K562 (cell line): ENCODE results near the gene ACTL10. TPM values are rescaled to one million over a fixed set of nuclear protein-coding genes. Genes with fewer than 3 reads are reported as not detected.

Source experiments
- CBX1 ChIP-seq: sonication (generic); IDR thresholded peaks from 2 replicates; pipeline ENCODE4 v1.6.1; 2016; ENCODE audit warnings: antibody characterized with exemption, low read depth, mild to moderate bottlenecking
- CHD4 ChIP-seq: fragments of 200-600 bp; sonication (generic); IDR thresholded peaks from 3 replicates; pipeline ENCODE4 v1.6.1; 2012; ENCODE audit warnings: low read depth, mild to moderate bottlenecking, mixed read lengths, low read length, inconsistent platforms; ENCODE audit not compliant: insufficient read depth, insufficient replicate concordance, poor library complexity, severe bottlenecking
- CXXC5 ChIP-seq: fragments of 250-450 bp; sonication (Bioruptor Pico); IDR thresholded peaks from 2 replicates; pipeline ENCODE4 v1.8.0; 2022; ENCODE audit warnings: inconsistent platforms, mild to moderate bottlenecking, moderate library complexity
- EP300 ChIP-seq: IDR thresholded peaks from 2 replicates; pipeline ENCODE4 v1.6.1; 2012; ENCODE audit warnings: low read length, improper control_type of control experiment
- ETS2 ChIP-seq: IDR thresholded peaks from 2 replicates; pipeline ENCODE4 v1.6.1; 2016; ENCODE audit warnings: borderline replicate concordance, missing genetic modification characterization, mild to moderate bottlenecking, moderate library complexity, missing compliant biosample characterization; ENCODE audit not compliant: poor library complexity, severe bottlenecking
- FOXK1 ChIP-seq: sonication (generic); formaldehyde crosslinking; IDR thresholded peaks from 2 replicates; pipeline ENCODE4 v1.8.0; 2022; ENCODE audit warnings: missing genetic modification reagents, mild to moderate bottlenecking, borderline replicate concordance
- GATAD2A ChIP-seq: fragments of 450-650 bp; IDR thresholded peaks from 2 replicates; pipeline ENCODE4 v1.6.1; 2017
- MEF2D ChIP-seq: conservative IDR thresholded peaks from 2 replicates; pipeline ENCODE4 v1.6.1; 2016; ENCODE audit warnings: low read depth, missing genetic modification characterization, missing compliant biosample characterization
- NBN ChIP-seq: fragments of 450-650 bp; IDR thresholded peaks from 2 replicates; pipeline ENCODE4 v1.6.1; 2016; ENCODE audit warnings: low read depth, mild to moderate bottlenecking
- NFIC ChIP-seq: fragments of 450-650 bp; IDR thresholded peaks from 2 replicates; pipeline ENCODE4 v1.6.1; 2017; ENCODE audit warnings: mild to moderate bottlenecking, inconsistent platforms
- NFYB ChIP-seq: IDR thresholded peaks from 2 replicates; pipeline ENCODE4 v1.6.1; 2011; ENCODE audit warnings: mild to moderate bottlenecking, moderate library complexity; ENCODE audit not compliant: insufficient read length; ENCODE audit errors: extremely low read depth
- POLR2B ChIP-seq: fragments of 450-650 bp; IDR thresholded peaks from 2 replicates; pipeline ENCODE4 v1.6.1; 2018; ENCODE audit warnings: low read depth; ENCODE audit not compliant: partially characterized antibody
- RAD51 ChIP-seq: fragments of 450-650 bp; IDR thresholded peaks from 2 replicates; pipeline ENCODE4 v1.7.1; 2016; ENCODE audit warnings: low read depth, mild to moderate bottlenecking, borderline replicate concordance
- SIN3A ChIP-seq, 2 experiments: fragments of 150-350 bp in 1 of 2; IDR thresholded peaks; 2 replicates each; pipeline ENCODE4 v1.6.1; 2011 to 2016; ENCODE audit warnings: borderline replicate concordance in 2 of 2, low read depth in 2 of 2, low read length in 2 of 2, mild to moderate bottlenecking in 2 of 2, moderate library complexity in 2 of 2; ENCODE audit not compliant: control insufficient read depth in 1 of 2
- SRSF1 ChIP-seq: fragments of 200-400 bp; formaldehyde crosslinking; IDR thresholded peaks from 2 replicates; pipeline ENCODE4 v1.6.1; 2017; ENCODE audit warnings: mild to moderate bottlenecking, low read depth, low read length, moderate library complexity
- SRSF9 ChIP-seq: fragments of 200-400 bp; formaldehyde crosslinking; IDR thresholded peaks from 2 replicates; pipeline ENCODE4 v1.6.1; 2017; ENCODE audit warnings: low read depth, low read length, borderline replicate concordance
- TAL1 ChIP-seq: fragments of 450-650 bp; IDR thresholded peaks from 2 replicates; pipeline ENCODE4 v1.6.1; 2016; ENCODE audit warnings: mild to moderate bottlenecking
- TEAD1 ChIP-seq, 2 experiments: fragments of 450-650 bp in 1 of 2; sonication (generic) in 1 of 2; formaldehyde crosslinking; IDR thresholded peaks; 2 replicates each; pipeline versions ENCODE4 v1.4.0 to v1.8.0; 2020 to 2022; ENCODE audit warnings: mild to moderate bottlenecking in 2 of 2, missing genetic modification reagents in 1 of 2
- THRAP3 ChIP-seq: fragments of 450-650 bp; IDR thresholded peaks from 2 replicates; pipeline ENCODE4 v1.6.1; 2016; ENCODE audit warnings: mild to moderate bottlenecking, inconsistent platforms, borderline replicate concordance
- XRCC3 ChIP-seq: fragments of 450-650 bp; IDR thresholded peaks from 2 replicates; pipeline ENCODE4 v1.6.1; 2017; ENCODE audit warnings: mild to moderate bottlenecking, moderate library complexity
- YY1 ChIP-seq, 3 experiments: IDR thresholded peaks; 2 replicates each; pipeline ENCODE4 v1.6.1; 2011; ENCODE audit warnings: low read length in 2 of 3, mild to moderate bottlenecking in 2 of 3, moderate library complexity in 2 of 3, borderline replicate concordance in 1 of 3, control low read depth in 1 of 3, low read depth in 1 of 3; ENCODE audit not compliant: insufficient read depth in 3 of 3, insufficient replicate concordance in 2 of 3, control insufficient read depth in 1 of 3, insufficient read length in 1 of 3; ENCODE audit errors: extremely low read depth in 1 of 3
- ZBTB7A ChIP-seq: IDR thresholded peaks from 2 replicates; pipeline ENCODE4 v1.6.1; 2011; ENCODE audit warnings: low read depth, mild to moderate bottlenecking, low read length, moderate library complexity, borderline replicate concordance; ENCODE audit not compliant: control insufficient read depth
- polyA plus RNA-seq, 8 experiments: library from polyadenylated mRNA; depleted of rRNA in 4 of 8; stranded (reverse) in 5 of 8; unstranded in 3 of 8; fragments of >200 nt; fragmentation: Nextera tagmentation in 2 of 8; fragmentation: Illumina TruSeq in 1 of 8; extraction: Ambion mirVana in 2 of 8; extraction: Trizol in 1 of 8; gene quantifications; 2 replicates each; pipeline versions ENCODE4 v1.2.1 to v1.2.3, GENCODE V29; 2011 to 2014; ENCODE audit warnings: inconsistent platforms in 1 of 8, missing spikeins in 1 of 8
- total RNA-seq, 7 experiments: library from RNA; depleted of rRNA in 6 of 7; stranded (reverse); fragments of >200 nt in 6 of 7; fragmentation: Illumina TruSeq in 2 of 7; extraction: Trizol in 2 of 7; gene quantifications; 2 replicates each; pipeline versions ENCODE4 v1.2.1 to v1.2.3, GENCODE V29; 2011 to 2021; ENCODE audit warnings: low replicate concordance in 1 of 7
- TF ChIP-seq, protein P1 (sequence below): fragments of 450-650 bp; IDR thresholded peaks from 2 replicates; pipeline ENCODE4 v1.6.1; 2014; ENCODE audit warnings: low read depth, mild to moderate bottlenecking, moderate library complexity, borderline replicate concordance
- TF ChIP-seq, protein P2 (sequence below): fragments of 450-650 bp; IDR thresholded peaks from 2 replicates; pipeline ENCODE4 v1.6.1; 2018; ENCODE audit warnings: mild to moderate bottlenecking, low read depth; ENCODE audit not compliant: partially characterized antibody
- TF ChIP-seq, protein P3 (sequence below): IDR thresholded peaks from 2 replicates; pipeline ENCODE4 v1.6.1; 2011; ENCODE audit not compliant: insufficient read length; ENCODE audit errors: extremely low read depth

Gene ACTL10
- total and polyA plus RNA-seq, 9 of the 15 experiments (the other 6 are each of a cell fraction or from before 2014, with no cell fraction given), result 0.07 to 0.14 TPM; not detected in 7

DNA sequence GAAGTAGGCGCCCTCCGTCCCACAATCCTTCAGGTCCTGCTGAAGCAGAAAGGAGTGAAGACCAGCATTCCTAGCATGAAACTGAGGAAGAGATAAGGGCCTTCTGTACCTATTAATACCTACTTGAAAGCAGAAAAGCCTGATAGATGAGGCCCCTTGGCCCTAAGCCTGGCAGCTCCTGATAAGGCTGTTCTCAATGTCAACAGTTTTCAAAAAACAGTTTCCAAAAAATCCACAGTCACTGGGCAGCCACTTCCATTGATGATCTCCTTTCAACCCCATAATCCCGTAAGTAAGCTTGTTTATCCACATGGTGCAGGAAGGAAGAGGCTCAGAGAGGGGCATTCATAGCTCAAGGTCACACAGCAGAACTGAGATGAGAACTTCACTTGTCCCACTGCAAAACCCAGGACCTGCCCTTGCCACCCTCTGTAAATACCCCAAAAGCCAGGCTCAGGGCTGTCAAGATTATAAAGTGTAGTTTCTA, 22.2 kb downstream of the ACTL10 start (continued):
- peak in 1 of 2 experiments; percentile 89; a peak in 2 of 4 replicates for TF ChIP-seq TEAD1 (CRISPR knock-in tag; IDR thresholded peaks at IDR 0.05)
- peak; percentile 92 for TF ChIP-seq TAL1
- TF ChIP-seq MEF2D, result peak; percentile 95
- peak; percentile 95 for TF ChIP-seq EP300
- peak; percentile 67 for TF ChIP-seq CXXC5
- TF ChIP-seq RAD51, result 0 out of 2 replicates have a peak, but pooled peaks have one; percentile 6
- TF ChIP-seq, protein P1, sequence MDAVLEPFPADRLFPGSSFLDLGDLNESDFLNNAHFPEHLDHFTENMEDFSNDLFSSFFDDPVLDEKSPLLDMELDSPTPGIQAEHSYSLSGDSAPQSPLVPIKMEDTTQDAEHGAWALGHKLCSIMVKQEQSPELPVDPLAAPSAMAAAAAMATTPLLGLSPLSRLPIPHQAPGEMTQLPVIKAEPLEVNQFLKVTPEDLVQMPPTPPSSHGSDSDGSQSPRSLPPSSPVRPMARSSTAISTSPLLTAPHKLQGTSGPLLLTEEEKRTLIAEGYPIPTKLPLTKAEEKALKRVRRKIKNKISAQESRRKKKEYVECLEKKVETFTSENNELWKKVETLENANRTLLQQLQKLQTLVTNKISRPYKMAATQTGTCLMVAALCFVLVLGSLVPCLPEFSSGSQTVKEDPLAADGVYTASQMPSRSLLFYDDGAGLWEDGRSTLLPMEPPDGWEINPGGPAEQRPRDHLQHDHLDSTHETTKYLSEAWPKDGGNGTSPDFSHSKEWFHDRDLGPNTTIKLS, result no peak
- TF ChIP-seq, protein P2, sequence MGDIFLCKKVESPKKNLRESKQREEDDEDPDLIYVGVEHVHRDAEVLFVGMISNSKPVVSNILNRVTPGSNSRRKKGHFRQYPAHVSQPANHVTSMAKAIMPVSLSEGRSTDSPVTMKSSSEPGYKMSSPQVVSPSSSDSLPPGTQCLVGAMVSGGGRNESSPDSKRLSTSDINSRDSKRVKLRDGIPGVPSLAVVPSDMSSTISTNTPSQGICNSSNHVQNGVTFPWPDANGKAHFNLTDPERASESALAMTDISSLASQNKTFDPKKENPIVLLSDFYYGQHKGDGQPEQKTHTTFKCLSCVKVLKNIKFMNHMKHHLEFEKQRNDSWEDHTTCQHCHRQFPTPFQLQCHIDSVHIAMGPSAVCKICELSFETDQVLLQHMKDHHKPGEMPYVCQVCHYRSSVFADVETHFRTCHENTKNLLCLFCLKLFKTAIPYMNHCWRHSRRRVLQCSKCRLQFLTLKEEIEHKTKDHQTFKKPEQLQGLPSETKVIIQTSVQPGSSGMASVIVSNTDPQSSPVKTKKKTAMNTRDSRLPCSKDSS, result no peak
- TF ChIP-seq NFIC, result peak; percentile 84
- TF ChIP-seq NFYB, result no peak
- TF ChIP-seq SRSF1, result no peak
- TF ChIP-seq, protein P3, sequence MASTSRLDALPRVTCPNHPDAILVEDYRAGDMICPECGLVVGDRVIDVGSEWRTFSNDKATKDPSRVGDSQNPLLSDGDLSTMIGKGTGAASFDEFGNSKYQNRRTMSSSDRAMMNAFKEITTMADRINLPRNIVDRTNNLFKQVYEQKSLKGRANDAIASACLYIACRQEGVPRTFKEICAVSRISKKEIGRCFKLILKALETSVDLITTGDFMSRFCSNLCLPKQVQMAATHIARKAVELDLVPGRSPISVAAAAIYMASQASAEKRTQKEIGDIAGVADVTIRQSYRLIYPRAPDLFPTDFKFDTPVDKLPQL, result no peak
- TF ChIP-seq XRCC3, result no peak
- TF ChIP-seq FOXK1 (CRISPR knock-in tag), result 0 out of 2 replicates have a peak, but pooled peaks have one; percentile 73
- TF ChIP-seq THRAP3, result no peak
- TF ChIP-seq NBN, result no peak
- no peak for TF ChIP-seq POLR2B
- peak; percentile 17 for TF ChIP-seq CHD4
- no peak for TF ChIP-seq SRSF9
- no peak for TF ChIP-seq ETS2 (tag)
- TF ChIP-seq CBX1, result no peak
- TF ChIP-seq YY1 (IDR thresholded peaks at IDR 0.05; ENCODE audit: borderline replicate concordance in 1 of 3, control insufficient read depth in 1 of 3, extremely low read depth in 1 of 3, insufficient read depth in 3 of 3, insufficient read length in 1 of 3, insufficient replicate concordance in 2 of 3, low read depth in 1 of 3, low read length in 2 of 3), result no peak
- no peak for TF ChIP-seq ZBTB7A
- TF ChIP-seq SIN3A (IDR thresholded peaks at IDR 0.05; ENCODE audit: borderline replicate concordance in 2 of 2, control insufficient read depth in 1 of 2, low read depth in 2 of 2, low read length in 2 of 2), result no peak
- TF ChIP-seq GATAD2A, result peak; percentile 86; the same call in 1 of the 2 replicates
